Medulla oblongata (tissue), 1 donor: ENCODE data around the gene PSMB2.

ENCODE experiments used
- DNase-seq: peaks from one replicate; pipeline ENCODE4 v3.0.0-alpha.2; 2015; ENCODE audit errors: extremely low spot score

Gene PSMB2

DNA sequence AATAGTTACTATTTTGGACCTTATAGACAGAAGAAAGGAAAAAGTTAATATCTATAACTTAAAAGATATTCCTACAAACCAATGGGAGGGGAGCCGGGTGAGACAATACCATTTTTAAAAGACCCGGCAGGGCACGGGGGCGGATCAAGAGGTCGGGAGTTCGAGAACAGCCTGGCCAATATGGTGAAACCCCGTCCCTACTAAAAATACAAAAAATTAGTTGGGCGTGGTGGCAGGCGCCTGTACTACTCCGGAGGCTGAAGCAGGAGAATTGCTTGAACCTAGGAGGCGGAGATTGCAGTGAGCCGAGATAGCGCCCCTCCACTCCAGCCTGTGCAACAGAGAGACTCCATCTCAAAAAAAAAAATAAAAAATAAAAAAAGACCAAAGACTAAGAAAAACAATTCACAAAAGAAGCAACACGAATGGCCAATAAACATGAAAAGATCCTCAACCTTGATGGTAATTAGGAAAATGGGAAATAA, 1.2 kb upstream of the PSMB2 start:
- no peak for DNase-seq

DNA sequence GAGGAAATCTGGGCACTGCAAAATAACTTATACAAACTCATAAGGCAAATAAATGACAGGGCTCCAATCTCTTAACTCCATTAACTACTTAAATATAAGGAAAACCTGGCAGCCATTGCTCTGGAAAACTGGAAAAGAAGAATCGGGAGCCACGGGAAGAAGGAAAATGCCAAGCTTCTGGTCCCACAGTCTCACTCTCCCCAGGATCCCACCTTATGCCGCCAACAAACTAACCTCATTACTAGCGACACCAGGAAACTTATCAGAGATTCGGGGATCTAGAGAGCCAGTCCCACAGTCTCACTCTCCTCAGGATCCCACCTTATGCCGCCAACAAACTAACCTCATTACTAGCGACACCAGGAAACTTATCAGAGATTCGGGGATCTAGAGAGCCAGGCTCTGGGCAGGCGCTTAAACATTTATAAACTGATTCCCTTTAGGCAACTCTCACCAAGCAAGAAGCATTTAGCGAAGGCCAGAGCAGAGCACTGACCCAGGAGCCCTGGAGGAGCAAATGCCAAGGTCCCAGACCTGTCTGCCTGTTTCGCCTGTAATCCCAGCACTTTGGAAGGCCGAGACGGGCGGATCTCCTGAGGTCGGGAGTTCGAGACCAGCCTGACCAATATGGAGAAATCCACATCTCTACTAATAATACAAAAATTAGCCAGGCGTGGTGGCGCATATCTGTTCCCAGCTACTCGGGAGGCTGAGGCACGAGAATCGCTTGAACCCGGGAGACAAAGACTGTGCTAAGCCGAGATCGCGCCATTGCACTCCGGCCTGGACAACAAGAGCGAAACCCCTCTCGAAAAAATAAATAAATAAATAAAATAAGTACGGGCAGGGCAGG, 720 bp downstream of the PSMB2 start:
- DNase-seq = no peak

DNA sequence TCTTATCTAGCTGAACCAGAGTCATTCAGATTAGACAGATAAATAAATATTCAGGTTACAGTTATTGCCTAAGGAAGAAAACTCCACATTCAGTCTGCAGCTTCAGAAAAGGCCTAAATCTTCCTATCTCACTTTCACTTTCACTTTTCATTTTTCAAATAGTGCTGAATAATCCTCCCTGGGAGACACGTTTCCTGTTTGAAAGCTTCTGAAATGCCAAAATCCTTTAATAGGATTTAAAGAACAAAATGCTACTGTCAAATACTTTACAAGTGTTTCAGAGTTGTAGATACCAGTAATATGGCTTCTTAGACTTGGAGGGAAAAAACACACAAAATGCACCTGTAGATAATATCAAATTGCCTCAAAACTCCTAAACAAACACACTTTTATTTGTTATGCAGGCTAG, 3.9 kb downstream of the PSMB2 start:
- DNase-seq = peak; percentile 70

DNA sequence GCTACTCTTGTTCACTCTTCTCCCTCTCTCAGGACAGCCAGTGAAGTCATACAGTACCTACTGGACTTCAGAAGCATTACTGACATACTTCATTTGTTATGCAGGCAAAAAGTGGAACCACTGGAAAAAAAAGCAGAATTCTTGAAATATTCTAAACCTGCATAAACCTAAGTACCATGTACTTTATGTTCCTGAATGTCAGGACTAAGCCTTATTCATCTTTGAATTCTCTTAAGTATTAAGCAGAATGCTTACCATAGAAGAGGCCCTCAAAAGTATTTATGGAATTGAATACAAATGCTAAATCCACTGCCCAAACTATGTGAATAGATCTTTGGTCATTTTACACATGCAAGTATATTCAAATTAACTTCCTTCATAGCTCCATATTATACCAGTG, 7.8 kb downstream of the PSMB2 start:
- DNase-seq = no peak

DNA sequence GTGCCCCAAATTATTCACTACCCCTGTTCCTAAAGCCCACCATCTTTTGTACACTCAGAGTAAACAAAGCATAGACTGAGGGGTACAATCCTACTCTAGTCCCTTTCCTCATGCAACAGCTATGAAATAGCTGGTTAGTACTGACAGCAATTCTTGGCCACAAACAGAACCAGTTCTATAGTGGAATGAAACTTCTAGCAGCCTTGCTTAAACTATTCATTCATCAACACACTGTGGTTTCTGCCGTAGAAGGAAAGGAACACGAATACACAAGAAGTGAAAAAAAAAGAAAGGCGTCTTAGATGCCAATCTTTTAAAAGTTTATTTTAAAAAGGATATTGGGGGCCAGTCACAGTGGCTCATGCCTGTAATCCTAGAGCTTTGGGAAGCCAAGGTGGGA, 9.9 kb downstream of the PSMB2 start:
- DNase-seq = no peak

DNA sequence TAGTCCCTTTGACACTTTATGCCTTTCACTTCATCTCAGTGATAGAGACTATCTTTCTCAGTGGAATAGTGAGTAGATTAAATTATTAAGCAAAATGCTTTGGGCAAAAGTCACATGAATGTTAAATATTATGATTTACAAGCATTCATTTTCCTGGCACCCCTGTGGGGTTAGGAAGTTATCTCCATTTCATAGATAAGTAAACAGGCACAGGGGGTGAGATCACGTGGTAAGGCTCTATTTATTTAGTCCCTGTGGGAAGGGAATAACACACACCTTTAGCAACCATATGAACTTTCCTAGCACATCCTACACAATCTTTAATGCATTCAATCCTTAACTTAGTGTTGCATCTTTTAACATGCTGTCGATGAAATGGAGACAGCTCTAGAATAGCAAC, 12.3 kb downstream of the PSMB2 start:
- no peak for DNase-seq

DNA sequence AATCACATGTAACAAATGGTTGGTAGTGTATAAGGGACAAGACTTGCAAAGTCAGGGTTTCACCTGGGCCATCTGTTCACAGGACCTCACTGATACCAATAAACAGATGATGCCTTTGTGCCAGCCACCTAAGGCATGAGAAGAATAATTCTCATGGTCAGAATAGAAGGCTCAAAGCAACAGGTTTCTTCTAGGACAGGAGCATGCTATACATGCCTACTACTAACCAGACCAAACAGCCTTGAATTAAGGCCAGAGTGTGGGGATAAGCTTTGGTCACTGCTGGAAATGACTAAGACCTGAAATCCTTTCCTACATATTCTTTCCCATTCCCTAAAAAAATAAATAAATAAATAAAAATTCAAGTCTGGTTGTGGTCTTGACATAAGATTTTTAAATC, 17.5 kb downstream of the PSMB2 start:
- no peak for DNase-seq

DNA sequence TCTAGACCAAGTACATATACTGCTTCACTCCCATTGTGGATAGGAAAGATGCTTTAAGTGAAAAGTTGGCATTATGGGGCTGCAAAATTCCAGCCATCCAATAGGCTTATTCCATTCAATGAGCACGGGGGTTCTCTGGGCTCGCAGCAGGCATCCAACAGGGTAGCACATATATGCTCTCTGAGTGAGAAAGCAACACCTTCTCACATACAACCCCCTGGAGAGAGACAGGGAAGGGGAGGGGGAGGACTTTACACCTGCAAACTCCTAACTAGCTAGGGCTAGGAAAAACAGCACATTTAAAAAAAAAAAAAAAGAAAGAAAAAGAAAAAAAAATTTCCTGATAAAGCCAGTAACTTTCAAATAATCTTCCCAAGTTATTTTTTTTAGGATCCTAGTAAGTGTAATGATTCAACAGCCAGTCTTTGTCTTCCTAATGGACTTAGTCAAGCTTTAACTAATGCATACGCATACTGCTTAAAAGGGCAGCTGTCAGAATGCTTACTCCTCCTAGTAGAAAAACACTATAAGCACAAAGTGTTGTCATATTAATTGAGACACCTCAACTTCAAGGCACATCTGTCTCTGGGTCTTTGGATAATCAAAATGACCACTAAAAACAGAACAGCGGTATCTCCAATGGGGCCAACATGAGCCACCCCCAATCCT, 18.7 kb downstream of the PSMB2 start:
- DNase-seq = no peak

DNA sequence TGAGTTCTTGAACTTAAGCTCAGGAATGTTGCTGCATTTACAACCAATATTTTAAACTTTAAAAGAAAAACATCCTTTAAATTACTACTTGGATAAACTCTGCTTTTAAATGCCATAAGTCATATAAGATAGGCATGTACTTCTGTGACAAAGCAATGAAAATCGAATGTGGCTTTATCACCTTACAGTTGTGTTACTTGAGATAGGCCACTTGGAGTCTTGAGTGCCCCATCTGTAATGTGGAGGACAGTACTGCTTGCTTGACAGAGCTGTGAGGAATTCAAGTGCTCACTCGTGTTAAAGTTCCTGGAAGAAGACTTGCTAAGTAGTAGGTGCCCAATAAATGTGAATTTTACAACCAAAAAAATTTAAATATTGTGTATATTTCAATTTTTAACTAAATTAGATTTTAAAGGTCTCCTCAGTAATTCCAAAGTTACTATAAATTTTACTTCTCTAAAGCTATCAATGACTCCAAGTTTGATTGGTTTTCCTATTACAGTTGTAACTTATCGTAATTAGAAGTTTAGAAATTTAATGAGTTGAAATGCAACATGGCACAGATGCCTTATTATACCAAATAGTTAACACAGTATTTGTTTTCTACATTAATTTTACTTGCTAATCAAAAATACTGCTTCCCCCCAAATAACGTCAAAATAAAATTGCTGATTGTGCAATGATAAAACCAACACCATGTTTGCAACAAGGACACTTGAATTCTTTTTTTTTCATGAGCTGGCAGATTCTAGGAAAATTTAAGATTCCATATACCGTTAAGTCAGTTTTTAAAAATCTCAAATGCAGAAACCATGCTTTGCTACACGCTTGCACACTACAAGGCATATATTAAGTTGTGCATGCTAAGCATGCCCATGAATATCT, 21.8 kb downstream of the PSMB2 start:
- DNase-seq = no peak

DNA sequence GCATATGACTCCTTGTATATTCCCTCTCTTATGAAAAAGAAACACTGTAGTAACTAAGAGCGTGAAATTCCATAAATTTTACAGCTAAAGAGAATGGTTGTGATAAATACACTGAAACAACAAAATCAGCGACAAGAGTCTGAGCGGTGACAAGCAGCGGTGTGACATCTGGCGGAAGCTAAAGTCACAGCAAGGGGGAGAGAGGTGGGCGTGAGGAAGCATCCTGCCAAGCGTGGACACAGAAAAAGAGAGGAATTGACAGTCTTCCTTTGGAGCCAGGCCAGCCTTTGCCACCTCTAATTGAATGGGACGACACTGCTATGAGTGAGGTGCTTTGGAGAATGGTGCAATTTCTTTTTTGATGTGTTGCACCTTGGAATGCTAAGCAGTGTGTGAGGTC, 25.9 kb downstream of the PSMB2 start:
- no peak for DNase-seq

DNA sequence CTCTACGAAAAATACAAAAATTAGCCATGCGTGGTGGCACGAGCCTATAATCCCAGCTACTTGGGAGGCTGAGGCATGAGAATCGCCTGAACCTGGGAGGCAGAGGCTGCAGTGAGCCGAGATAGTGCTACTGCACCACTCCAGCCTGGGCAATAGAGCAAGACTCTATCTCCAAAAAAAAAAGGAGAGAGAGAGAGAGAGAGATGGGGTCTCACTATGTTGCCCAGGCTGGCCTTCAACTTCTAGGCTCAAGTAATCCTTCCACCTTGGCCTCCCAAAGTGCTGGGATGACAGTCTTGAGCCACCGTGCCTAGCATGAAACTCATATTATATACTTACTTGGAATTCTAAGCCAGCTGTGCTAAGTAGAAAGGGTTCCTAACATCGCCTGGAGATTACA, 29.7 kb downstream of the PSMB2 start:
- DNase-seq = no peak

DNA sequence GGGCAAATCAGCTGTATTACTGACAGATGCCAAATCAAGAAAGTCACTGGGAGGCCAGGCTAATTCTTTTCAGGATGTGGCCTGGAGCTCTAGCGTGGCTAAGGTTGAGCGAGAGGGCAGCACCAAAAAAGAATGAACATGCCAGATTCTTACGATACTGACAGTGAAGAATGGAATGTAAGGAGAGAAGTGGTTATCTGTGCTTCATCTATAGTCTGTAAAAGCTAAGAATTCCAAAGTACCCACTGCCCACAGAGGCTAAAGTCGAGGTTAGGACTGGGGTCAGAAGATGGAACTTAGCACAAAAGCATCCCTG, 35.5 kb downstream of the PSMB2 start:
- DNase-seq = no peak

DNA sequence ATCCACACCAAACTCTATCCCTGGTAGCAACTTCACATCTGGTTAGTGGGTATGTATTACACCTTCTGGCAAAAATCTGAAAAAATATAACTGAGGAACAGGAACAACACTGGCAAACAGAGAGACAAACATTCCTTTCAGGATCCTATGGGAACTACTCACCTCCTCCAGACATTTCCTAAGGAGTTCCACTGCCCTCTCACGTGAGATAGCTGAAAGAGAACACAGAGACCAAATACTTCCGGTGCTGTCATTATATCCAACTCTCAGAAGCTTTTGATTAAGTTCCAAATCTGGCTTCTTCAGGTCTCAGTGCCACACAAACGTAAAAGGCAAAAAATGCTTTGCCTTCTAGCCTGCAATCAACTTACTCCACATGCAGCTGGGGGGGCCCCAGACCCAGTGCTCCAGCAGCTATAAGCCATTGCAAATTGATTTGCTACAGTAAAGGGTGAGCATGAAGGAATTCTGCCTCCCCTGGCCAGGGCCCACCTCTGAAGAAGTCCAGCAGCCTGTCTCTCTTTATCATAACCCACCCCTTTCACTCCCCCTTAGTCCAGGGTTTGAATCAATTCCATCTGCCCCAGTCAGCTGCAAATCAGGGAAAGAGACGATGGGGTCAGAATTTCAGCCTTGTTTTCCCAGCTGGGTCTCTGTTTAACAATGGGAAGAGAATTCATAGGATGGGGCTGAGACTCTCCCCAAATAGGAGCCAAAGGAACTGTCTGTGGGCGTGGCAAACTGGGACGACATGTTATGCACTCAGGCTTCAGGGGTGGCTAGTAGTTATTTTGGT, 36.1 kb downstream of the PSMB2 start:
- no peak for DNase-seq

DNA sequence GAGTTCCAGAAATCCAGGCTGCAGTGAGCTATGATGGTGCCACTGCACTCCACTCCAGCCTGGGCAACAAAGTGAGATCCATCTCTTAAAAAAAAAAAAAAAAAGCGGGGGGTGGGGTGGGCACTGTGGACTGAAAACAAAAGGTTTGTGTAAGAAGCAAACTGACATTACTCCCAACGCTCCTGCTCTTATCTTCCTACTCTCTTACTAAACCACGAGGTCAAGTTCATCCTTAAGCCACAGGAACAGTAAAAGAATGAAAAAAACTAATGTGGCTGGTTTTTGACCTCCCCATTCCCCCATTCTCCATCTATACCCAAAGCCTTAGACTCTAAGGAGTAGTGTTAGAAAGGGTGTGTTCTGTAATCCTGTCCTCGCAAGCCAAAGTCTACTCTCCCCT, 37.4 kb downstream of the PSMB2 start:
- DNase-seq = no peak

DNA sequence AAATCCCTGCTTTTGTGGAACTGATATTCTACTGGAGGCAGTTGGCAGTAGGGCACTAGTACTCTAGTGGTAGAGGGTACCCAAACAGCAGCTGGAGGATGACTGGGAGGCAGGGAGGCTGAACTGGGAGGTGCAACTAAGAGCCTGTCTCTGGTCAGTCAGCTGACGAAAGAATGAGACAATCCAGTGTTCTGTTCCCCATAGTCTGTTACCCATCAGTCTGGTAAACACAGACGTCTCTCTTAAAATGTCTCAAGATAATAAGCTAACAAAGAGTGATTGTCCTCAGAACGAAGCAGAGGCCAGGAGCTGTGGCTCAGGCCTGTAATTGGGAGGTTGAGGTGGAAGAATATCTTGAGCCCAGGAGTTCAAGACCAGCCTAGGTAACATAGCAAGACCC, 37.9 kb downstream of the PSMB2 start:
- peak; percentile 78 for DNase-seq

DNA sequence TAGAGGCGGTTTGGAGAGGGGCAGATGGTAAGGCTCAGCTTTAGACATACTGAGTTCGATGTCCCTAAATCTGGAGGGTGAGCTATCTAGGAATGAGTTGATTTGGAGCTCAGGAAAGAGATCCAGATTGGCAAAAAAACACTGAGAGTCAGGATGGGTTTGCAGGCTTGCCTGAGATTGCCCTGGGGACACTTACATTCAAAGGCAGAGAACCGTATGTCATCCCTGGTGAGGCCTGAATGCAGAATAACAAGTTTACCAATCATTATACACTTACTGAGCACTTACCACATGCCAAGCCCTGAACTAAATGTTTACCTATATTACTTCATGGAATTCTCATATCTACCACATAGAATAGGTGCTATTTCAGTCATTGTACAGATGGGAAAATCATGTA, 40.7 kb downstream of the PSMB2 start:
- DNase-seq = no peak

DNA sequence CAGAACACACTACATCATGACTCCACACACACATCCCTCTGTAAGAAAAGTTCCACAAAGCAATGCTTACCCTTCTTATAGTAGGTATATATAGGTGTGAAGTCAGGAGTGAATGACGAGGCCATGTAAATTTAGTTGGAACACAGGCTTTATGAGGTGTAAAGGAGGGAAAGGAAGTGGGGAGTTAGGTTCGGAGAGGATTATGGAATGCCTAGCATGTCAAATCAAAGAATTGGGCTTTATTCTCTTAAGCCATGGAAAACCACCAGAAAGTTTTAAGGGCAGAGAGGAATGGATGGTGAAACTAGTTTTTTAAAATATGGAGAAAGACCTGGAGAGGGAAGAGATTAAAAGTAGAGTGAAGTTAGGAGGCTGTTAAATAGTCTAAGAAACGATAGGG, 41.9 kb downstream of the PSMB2 start:
- DNase-seq = no peak

DNA sequence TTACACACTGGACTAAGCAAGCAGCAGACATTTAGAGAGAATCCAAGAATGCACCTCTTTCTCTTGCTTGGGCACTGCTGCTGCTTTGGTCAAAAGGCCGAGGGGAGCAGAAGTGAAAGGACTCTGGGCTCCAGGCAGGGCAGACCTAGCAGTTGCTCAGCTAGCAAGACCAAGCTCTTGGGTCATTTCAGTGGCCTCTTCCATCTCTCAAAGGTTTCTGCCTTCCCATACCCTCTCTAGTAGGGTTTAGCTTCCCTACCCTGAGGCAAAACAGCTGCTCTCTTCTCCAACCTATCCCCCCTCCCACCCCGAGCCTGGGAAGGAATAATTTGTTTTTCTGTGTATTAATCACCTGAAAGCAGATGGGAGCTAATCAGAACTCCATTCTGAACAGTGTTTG, 42.4 kb downstream of the PSMB2 start:
- no peak for DNase-seq

DNA sequence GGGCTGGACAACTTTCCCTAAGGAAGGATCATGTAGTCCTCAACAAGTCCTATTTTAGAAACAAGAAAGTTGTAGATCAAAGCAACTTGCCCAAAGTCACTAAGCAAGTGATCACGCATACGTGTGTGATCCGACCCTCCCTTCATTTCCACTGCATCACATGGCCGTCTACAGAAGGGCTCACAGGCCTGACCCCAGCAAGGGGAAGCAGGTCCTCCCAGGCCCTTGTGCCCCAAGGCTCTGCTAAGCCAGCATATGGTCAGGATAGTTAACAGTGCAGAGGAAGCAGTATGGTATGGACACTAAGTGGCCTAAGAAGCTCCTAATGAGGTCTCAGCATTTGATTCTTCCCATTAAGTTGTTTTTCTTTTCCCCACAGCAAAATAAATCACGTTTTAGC, 43.5 kb downstream of the PSMB2 start:
- DNase-seq = no peak

DNA sequence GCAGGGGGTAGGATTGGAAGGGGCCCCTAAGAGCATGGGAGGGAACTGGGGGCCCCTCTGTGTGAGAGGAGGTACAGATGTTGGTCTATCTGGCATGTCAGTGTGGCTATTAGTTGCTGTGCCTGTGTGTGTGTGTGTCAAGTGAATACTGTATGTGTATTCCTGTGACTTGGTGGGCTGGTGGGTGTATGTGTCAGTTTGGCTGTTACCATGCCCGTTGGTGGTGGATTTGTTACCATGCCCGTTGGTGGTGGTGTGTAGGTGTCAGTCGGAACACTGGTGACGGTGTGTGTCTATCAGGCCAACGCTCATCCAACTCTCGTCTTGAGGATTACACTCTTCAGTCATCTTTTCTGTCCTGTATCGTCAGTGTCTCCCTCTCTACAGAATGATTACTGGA, 45.6 kb downstream of the PSMB2 start:
- no peak for DNase-seq

DNA sequence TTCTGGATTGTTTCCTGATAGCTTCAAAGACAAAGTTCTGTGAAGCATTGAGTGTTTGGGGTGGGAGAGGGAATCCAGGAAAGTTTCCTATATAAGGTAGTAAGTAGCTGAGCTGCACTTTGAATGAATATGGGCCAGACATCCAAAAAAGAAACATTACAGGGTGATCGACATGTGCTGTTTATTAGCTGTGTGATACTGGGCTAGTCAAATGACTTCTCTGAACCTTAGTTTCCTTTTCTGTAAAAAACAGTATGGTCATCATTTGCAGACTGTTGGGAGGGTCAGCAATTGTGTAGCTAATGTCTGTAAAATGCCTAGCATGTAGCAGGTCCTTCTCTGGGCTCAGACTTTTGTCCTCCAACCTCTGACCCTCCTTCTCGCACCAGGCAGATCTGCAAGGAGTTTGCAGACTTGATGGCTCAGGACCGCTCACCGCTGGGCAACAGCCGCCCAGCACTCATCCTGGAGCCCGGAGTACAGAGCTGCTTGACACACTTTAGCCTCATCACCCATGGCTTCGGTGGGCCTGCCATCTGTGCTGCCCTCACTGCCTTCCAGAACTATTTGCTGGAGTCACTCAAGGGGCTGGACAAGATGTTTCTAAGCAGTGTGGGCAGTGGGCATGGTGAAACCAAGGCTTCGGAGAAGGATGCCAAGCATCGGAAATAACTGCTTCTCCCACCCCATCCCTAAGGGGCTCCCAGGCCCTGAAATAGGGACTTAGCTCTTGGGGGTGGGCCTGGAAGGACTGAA, 47.1 kb downstream of the PSMB2 start:
- DNase-seq = no peak
